Measurements from ENCODE around the gene MAGI2. TPM values are rescaled to one million over a fixed set of nuclear protein-coding genes. Genes with fewer than 3 reads are reported as not detected.

Gene MAGI2
- polyA plus RNA-seq, 3 donors, result 0.03 to 0.11 TPM; not detected in 1

GRCh38 chr7:78215199-78215598 is 1238.3 kb downstream of the MAGI2 start:
- TF ChIP-seq, protein P1, sequence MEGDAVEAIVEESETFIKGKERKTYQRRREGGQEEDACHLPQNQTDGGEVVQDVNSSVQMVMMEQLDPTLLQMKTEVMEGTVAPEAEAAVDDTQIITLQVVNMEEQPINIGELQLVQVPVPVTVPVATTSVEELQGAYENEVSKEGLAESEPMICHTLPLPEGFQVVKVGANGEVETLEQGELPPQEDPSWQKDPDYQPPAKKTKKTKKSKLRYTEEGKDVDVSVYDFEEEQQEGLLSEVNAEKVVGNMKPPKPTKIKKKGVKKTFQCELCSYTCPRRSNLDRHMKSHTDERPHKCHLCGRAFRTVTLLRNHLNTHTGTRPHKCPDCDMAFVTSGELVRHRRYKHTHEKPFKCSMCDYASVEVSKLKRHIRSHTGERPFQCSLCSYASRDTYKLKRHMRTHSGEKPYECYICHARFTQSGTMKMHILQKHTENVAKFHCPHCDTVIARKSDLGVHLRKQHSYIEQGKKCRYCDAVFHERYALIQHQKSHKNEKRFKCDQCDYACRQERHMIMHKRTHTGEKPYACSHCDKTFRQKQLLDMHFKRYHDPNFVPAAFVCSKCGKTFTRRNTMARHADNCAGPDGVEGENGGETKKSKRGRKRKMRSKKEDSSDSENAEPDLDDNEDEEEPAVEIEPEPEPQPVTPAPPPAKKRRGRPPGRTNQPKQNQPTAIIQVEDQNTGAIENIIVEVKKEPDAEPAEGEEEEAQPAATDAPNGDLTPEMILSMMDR (IDR thresholded peaks at IDR 0.05), result no peak
- H3K27ac Mint-ChIP-seq, result no peak overlapping the region
- Histone ChIP-seq H3K27ac (ENCODE audit: low read depth in 1 of 2, low read length in 2 of 2) (no peak overlapping the region), H3K27me3 (ENCODE audit: control insufficient read depth in 2 of 2, insufficient read depth in 2 of 2, low read length in 2 of 2) (no peaks in the 10 kb centered on the region), H4K20me1 (ENCODE audit: insufficient read depth, low read length) (no peaks in the 10 kb centered on the region), H3K9me3 (replicated peaks in 1 of 2; ENCODE audit: control insufficient read depth in 1 of 2, insufficient read depth in 1 of 2, low read length in 2 of 2) (no peaks in the 10 kb centered on the region), H3K9ac (ENCODE audit: insufficient read depth, low read length, poor library complexity, severe bottlenecking) (no peak overlapping the region), H3K4me2 (replicated peaks; ENCODE audit: extremely low read depth, low read length, poor library complexity, severe bottlenecking) (no peak overlapping the region), H3K79me2 (ENCODE audit: insufficient read depth, low read length) (no peaks in the 10 kb centered on the region), H3K4me3 (replicated peaks in 1 of 3; ENCODE audit: low read depth in 2 of 3, low read length in 3 of 3) (no peak overlapping the region), H2AFZ (ENCODE audit: insufficient read depth, low read depth, low read length, poor library complexity, severe bottlenecking) (no peak overlapping the region), H3K4me1 (ENCODE audit: control insufficient read depth in 1 of 2, insufficient read depth in 2 of 2, low read length in 2 of 2) (no peaks in the 10 kb centered on the region), H3K36me3 (replicated peaks in 1 of 2; ENCODE audit: control insufficient read depth in 1 of 2, insufficient read depth in 2 of 2, low read length in 2 of 2) (no peaks in the 10 kb centered on the region)
- H3K9me3 Mint-ChIP-seq, result peaks cover 1 to 5% (median 3%) of the 10 kb centered on the region in 7 donors
- 86% methylated on average over 2 of the region's 3 CpGs for WGBS (ENCODE audit: insufficient coverage)
- H3K4me3 Mint-ChIP-seq, result no peak overlapping the region
- no peak for DNase-seq
- H3K27me3 Mint-ChIP-seq (ENCODE audit: low read depth in 3 of 3), result peaks cover 0 to 5% (median 0%) of the 10 kb centered on the region in 3 donors
- intact Hi-C loops (cut with micrococcal nuclease), result no loop called here
- no peaks in the 10 kb centered on the region for H3K4me1 Mint-ChIP-seq
- H3K36me3 Mint-ChIP-seq, result no peaks in the 10 kb centered on the region

DNA sequence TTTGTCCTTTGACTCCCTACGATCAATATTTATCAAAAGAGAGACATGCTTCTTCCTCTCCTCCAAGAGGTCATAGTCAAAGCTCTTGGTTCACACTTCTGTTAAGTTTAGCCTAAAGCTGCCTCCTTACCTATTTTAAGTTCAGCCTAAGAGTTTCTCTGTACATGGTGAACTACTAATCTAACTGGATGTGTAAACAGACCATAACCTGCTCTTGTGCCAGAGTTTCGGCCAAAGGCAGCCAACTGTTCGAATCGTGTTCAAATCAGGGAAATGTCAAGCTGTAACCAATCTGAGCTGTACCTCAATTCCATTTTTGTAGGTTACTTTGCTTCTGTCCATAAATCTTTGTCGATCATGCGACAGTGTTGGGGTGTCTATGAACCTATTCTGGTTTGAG is 1240.1 kb downstream of the MAGI2 start:
- H3K4me3 Mint-ChIP-seq, result no peak overlapping the region
- H3K9me3 ChIP-seq (replicated peaks in 1 of 2; ENCODE audit: control insufficient read depth in 1 of 2, insufficient read depth in 1 of 2, low read length in 2 of 2), result no peaks in the 10 kb centered on the region
- 90% methylated on average over 2 of the region's 6 CpGs for WGBS (ENCODE audit: insufficient coverage)
- H3K36me3 Mint-ChIP-seq, result no peaks in the 10 kb centered on the region
- no peak overlapping the region for H2AFZ ChIP-seq (ENCODE audit: insufficient read depth, low read depth, low read length, poor library complexity, severe bottlenecking)
- H3K27ac ChIP-seq (ENCODE audit: low read depth in 1 of 2, low read length in 2 of 2), result no peak overlapping the region
- no peak for DNase-seq
- H3K4me1 Mint-ChIP-seq, result no peaks in the 10 kb centered on the region
- no peak overlapping the region for H3K4me2 ChIP-seq (replicated peaks; ENCODE audit: extremely low read depth, low read length, poor library complexity, severe bottlenecking)
- H3K79me2 ChIP-seq (ENCODE audit: insufficient read depth, low read length), result no peaks in the 10 kb centered on the region
- no peak overlapping the region for H3K4me3 ChIP-seq (replicated peaks in 1 of 3; ENCODE audit: low read depth in 2 of 3, low read length in 3 of 3)
- intact Hi-C loops (cut with micrococcal nuclease), result no loop called here
- peaks cover 2 to 10% (median 4%) of the 10 kb centered on the region in 7 donors for H3K9me3 Mint-ChIP-seq
- no peaks in the 10 kb centered on the region for H4K20me1 ChIP-seq (ENCODE audit: insufficient read depth, low read length)
- H3K9ac ChIP-seq (ENCODE audit: insufficient read depth, low read length, poor library complexity, severe bottlenecking), result no peak overlapping the region
- TF ChIP-seq, protein P1 (IDR thresholded peaks at IDR 0.05), result no peak
- H3K27me3 ChIP-seq (ENCODE audit: control insufficient read depth in 2 of 2, insufficient read depth in 2 of 2, low read length in 2 of 2), result no peaks in the 10 kb centered on the region
- peaks cover 0 to 2% (median 0%) of the 10 kb centered on the region in 3 donors for H3K27me3 Mint-ChIP-seq (ENCODE audit: low read depth in 3 of 3)
- no peak overlapping the region for H3K27ac Mint-ChIP-seq
- no peaks in the 10 kb centered on the region for H3K4me1 ChIP-seq (ENCODE audit: control insufficient read depth in 1 of 2, insufficient read depth in 2 of 2, low read length in 2 of 2)
- H3K36me3 ChIP-seq (replicated peaks in 1 of 2; ENCODE audit: control insufficient read depth in 1 of 2, insufficient read depth in 2 of 2, low read length in 2 of 2), result no peaks in the 10 kb centered on the region

Measured in CD14-positive monocyte (primary cell).